ENCODE measurements around the gene KCNQ1.

Gene KCNQ1

GRCh38 chr11:2842876-2843275 is 398.1 kb downstream of the KCNQ1 start:
- DNase-seq (ENCODE audit: low read depth) = no peak
- no peak overlapping the region for H3K4me3 ChIP-seq (ENCODE audit: low read depth, low read length)
- TF ChIP-seq CTCF (IDR thresholded peaks at IDR 0.05; ENCODE audit: insufficient read depth, low read depth, low read length, missing control alignments) = no peak

- TF ChIP-seq CTCF (IDR thresholded peaks at IDR 0.05; ENCODE audit: insufficient read depth, low read depth, low read length, missing control alignments) = no peak
- DNase-seq (ENCODE audit: low read depth) = no peak
- no peak overlapping the region for H3K4me3 ChIP-seq (ENCODE audit: low read depth, low read length)
These were observed 398.7 kb downstream of the KCNQ1 start for GRCh38 chr11:2843551-2843950.

- no peak for TF ChIP-seq CTCF (IDR thresholded peaks at IDR 0.05; ENCODE audit: insufficient read depth, low read depth, low read length, missing control alignments)
- H3K4me3 ChIP-seq (ENCODE audit: low read depth, low read length) = no peak overlapping the region
- no peak for DNase-seq (ENCODE audit: low read depth)
These were observed 399.5 kb downstream of the KCNQ1 start for GRCh38 chr11:2844116-2844842.

GRCh38 chr11:2844996-2845395 is 400.2 kb downstream of the KCNQ1 start:
- DNase-seq (ENCODE audit: low read depth) = no peak

GRCh38 chr11:2846056-2846455 is 401.2 kb downstream of the KCNQ1 start:
- DNase-seq (ENCODE audit: low read depth) = no peak
- no peak overlapping the region for H3K4me3 ChIP-seq (ENCODE audit: low read depth, low read length)
- no peak for TF ChIP-seq CTCF (IDR thresholded peaks at IDR 0.05; ENCODE audit: insufficient read depth, low read depth, low read length, missing control alignments)

More at GRCh38 chr11:2844996-2845395, 400.2 kb downstream of the KCNQ1 start:
- TF ChIP-seq CTCF (IDR thresholded peaks at IDR 0.05; ENCODE audit: insufficient read depth, low read depth, low read length, missing control alignments) = no peak
- no peak overlapping the region for H3K4me3 ChIP-seq (ENCODE audit: low read depth, low read length)

- no peak for TF ChIP-seq CTCF (IDR thresholded peaks at IDR 0.05; ENCODE audit: insufficient read depth, low read depth, low read length, missing control alignments)
- no peak for DNase-seq (ENCODE audit: low read depth)
- H3K4me3 ChIP-seq (ENCODE audit: low read depth, low read length) = no peak overlapping the region
These were observed 401.7 kb downstream of the KCNQ1 start for GRCh38 chr11:2846470-2846869.

GRCh38 chr11:2847561-2847960 is 402.8 kb downstream of the KCNQ1 start:
- no peak for TF ChIP-seq CTCF (IDR thresholded peaks at IDR 0.05; ENCODE audit: insufficient read depth, low read depth, low read length, missing control alignments)
- DNase-seq (ENCODE audit: low read depth) = no peak
- no peak overlapping the region for H3K4me3 ChIP-seq (ENCODE audit: low read depth, low read length)
